ENCODE data around the gene TMEM270. TPM values are rescaled to one million over a fixed set of nuclear protein-coding genes. Genes with fewer than 3 reads are reported as not detected.

The TMEM270 gene
- total RNA-seq, 1 experiment from 2014 or later = 1.1 TPM

DNA sequence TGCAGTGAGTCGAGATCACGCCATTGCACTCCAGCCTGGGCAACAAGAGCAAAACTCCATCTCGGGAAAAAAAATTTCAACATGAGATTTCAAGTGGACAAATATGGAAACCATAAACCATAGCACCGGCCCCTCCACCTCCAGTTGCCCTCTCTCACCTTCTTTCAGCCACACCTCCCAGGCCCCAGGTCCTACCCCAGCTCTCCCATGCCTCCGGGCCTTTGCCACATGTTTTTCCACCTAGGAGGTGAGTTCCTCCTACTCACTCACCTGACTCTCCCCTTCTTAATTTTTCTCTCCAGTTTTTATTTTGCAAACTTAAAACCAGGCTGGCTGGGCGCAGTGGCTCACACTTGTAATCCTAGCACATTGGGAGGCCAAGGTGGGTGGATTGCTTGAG lies 43.8 kb upstream of the TMEM270 start:
- Histone ChIP-seq H3K27ac (ENCODE audit: low read depth, low read length) (no peak overlapping the region), H3K9ac (ENCODE audit: low read length) (no peak overlapping the region), H2AFZ (ENCODE audit: low read depth, low read length, poor library complexity, severe bottlenecking) (no peak overlapping the region), H3K9me3 (ENCODE audit: control insufficient read depth in 1 of 2, insufficient read depth in 1 of 2, low read depth in 1 of 2, low read length in 2 of 2) (no peaks in the 10 kb centered on the region), H3K9me2 (ENCODE audit: insufficient read depth) (no peaks in the 10 kb centered on the region), H3K36me3 (ENCODE audit: control insufficient read depth in 1 of 2, insufficient read depth in 2 of 2, low read length in 2 of 2) (no peaks in the 10 kb centered on the region), H3K79me2 (ENCODE audit: insufficient read depth, low read length) (no peaks in the 10 kb centered on the region), H3K4me1 (ENCODE audit: control insufficient read depth in 1 of 2, insufficient read depth in 2 of 2, low read length in 2 of 2) (peaks cover 23 to 54% of the 10 kb centered on the region in 2 experiments), H3K27me3 (ENCODE audit: insufficient read depth, low read length) (no peaks in the 10 kb centered on the region), H3K4me3 (replicated peaks in 1 of 2; ENCODE audit: low read depth in 1 of 2, low read length in 2 of 2) (no peak overlapping the region), H4K20me1 (ENCODE audit: insufficient read depth) (no peaks in the 10 kb centered on the region), H3K4me2 (ENCODE audit: low read length) (peak overlapping the region; percentile 50)
- BruUV-seq (replicated peaks) = no TSS peak
- POLR2A ChIA-PET = no interaction called here
- 0 out of 2 replicates have a peak, but pooled peaks have one; percentile 18 for ATAC-seq
- intact Hi-C loops (cut with micrococcal nuclease) = no loop called here
- RAD21 ChIA-PET (ENCODE audit: low non-redundant PET in 1 of 2, low total read pairs in 2 of 2, uncharacterized antibody in 2 of 2, unreplicated experiment in 2 of 2) = no interaction called here
- TF ChIP-seq TCF7L2 (IDR thresholded peaks at IDR 0.05; ENCODE audit: borderline replicate concordance, extremely low read depth, insufficient read depth, insufficient read length) (no peak), FOSL1 (IDR thresholded peaks at IDR 0.05; ENCODE audit: low read depth) (no peak), ZFX (IDR thresholded peaks at IDR 0.05) (no peak), EGR1 (IDR thresholded peaks at IDR 0.05; ENCODE audit: low read depth) (no peak), RAD21 (IDR thresholded peaks at IDR 0.05; ENCODE audit: low read depth) (no peak), ELF1 (IDR thresholded peaks at IDR 0.05; ENCODE audit: borderline replicate concordance, low read depth) (no peak), CEBPB (IDR thresholded peaks at IDR 0.05; ENCODE audit: low read depth) (no peak)
- CTCF ChIA-PET = interaction anchor here (0.6 kb wide), 1 partner anchor 12 kb away, joined by 3 read pairs; no protein-coding TSS in a partner anchor
- DNase-seq (ENCODE audit: low read depth, low spot score) = no peak

DNA sequence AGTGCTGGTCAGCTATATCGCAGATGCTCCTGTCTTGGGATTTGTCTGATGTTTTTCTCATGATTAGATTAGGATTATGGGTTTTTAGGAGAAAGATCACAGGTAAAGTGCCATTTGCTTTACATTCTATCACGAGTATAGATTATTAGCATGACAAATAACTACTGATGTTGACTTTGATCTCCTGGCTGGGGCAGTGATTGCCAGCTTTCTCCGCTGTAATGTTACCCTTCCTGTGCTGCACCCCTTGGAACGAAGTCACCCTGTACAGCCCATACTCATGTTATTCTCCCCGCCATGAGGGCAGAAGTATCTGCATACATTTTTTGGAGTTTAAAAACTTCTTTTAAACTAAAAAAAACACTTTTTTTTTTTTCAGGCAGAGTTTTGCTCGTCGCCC lies 40.9 kb upstream of the TMEM270 start:
- no peak for ATAC-seq
- no peaks in the 10 kb centered on the region for H3K27me3 ChIP-seq (ENCODE audit: insufficient read depth, low read length)
- POLR2A ChIA-PET = no interaction called here
- H3K9ac ChIP-seq (ENCODE audit: low read length) = no peak overlapping the region
- no peak overlapping the region for H2AFZ ChIP-seq (ENCODE audit: low read depth, low read length, poor library complexity, severe bottlenecking)
- no peak overlapping the region for H3K27ac ChIP-seq (ENCODE audit: low read depth, low read length)
- no peaks in the 10 kb centered on the region for H3K9me2 ChIP-seq (ENCODE audit: insufficient read depth)
- H3K36me3 ChIP-seq (ENCODE audit: control insufficient read depth in 1 of 2, insufficient read depth in 2 of 2, low read length in 2 of 2) = no peaks in the 10 kb centered on the region
- no peak overlapping the region for H3K4me3 ChIP-seq (replicated peaks in 1 of 2; ENCODE audit: low read depth in 1 of 2, low read length in 2 of 2)
- no peaks in the 10 kb centered on the region for H4K20me1 ChIP-seq (ENCODE audit: insufficient read depth)
- BruUV-seq (replicated peaks) = no TSS peak
- H3K4me2 ChIP-seq (ENCODE audit: low read length) = no peak overlapping the region
- CTCF ChIA-PET = interaction anchor here (0.7 kb wide), 1 partner anchor 44 kb away, joined by 3 read pairs; no protein-coding TSS in a partner anchor
- peaks cover 51 to 71% of the 10 kb centered on the region in 2 experiments for H3K4me1 ChIP-seq (ENCODE audit: control insufficient read depth in 1 of 2, insufficient read depth in 2 of 2, low read length in 2 of 2)
- intact Hi-C loops (cut with micrococcal nuclease) = no loop called here
- RAD21 ChIA-PET (ENCODE audit: low non-redundant PET in 1 of 2, low total read pairs in 2 of 2, uncharacterized antibody in 2 of 2, unreplicated experiment in 2 of 2) = no interaction called here
- H3K79me2 ChIP-seq (ENCODE audit: insufficient read depth, low read length) = no peaks in the 10 kb centered on the region
- H3K9me3 ChIP-seq (ENCODE audit: control insufficient read depth in 1 of 2, insufficient read depth in 1 of 2, low read depth in 1 of 2, low read length in 2 of 2) = no peaks in the 10 kb centered on the region
- DNase-seq (ENCODE audit: low read depth, low spot score) = no peak
- TF ChIP-seq CEBPB (IDR thresholded peaks at IDR 0.05; ENCODE audit: low read depth) = no peak
- TF ChIP-seq RAD21 (IDR thresholded peaks at IDR 0.05; ENCODE audit: low read depth) = no peak
- no peak for TF ChIP-seq YY1 (IDR thresholded peaks at IDR 0.05; ENCODE audit: extremely low read depth, insufficient replicate concordance, low read depth, low read length)
- TF ChIP-seq TCF7L2 (IDR thresholded peaks at IDR 0.05; ENCODE audit: borderline replicate concordance, extremely low read depth, insufficient read depth, insufficient read length) = no peak
- TF ChIP-seq, protein P1, sequence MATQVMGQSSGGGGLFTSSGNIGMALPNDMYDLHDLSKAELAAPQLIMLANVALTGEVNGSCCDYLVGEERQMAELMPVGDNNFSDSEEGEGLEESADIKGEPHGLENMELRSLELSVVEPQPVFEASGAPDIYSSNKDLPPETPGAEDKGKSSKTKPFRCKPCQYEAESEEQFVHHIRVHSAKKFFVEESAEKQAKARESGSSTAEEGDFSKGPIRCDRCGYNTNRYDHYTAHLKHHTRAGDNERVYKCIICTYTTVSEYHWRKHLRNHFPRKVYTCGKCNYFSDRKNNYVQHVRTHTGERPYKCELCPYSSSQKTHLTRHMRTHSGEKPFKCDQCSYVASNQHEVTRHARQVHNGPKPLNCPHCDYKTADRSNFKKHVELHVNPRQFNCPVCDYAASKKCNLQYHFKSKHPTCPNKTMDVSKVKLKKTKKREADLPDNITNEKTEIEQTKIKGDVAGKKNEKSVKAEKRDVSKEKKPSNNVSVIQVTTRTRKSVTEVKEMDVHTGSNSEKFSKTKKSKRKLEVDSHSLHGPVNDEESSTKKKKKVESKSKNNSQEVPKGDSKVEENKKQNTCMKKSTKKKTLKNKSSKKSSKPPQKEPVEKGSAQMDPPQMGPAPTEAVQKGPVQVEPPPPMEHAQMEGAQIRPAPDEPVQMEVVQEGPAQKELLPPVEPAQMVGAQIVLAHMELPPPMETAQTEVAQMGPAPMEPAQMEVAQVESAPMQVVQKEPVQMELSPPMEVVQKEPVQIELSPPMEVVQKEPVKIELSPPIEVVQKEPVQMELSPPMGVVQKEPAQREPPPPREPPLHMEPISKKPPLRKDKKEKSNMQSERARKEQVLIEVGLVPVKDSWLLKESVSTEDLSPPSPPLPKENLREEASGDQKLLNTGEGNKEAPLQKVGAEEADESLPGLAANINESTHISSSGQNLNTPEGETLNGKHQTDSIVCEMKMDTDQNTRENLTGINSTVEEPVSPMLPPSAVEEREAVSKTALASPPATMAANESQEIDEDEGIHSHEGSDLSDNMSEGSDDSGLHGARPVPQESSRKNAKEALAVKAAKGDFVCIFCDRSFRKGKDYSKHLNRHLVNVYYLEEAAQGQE (IDR thresholded peaks at IDR 0.05; ENCODE audit: low read depth) = no peak
- TF ChIP-seq, protein P2, sequence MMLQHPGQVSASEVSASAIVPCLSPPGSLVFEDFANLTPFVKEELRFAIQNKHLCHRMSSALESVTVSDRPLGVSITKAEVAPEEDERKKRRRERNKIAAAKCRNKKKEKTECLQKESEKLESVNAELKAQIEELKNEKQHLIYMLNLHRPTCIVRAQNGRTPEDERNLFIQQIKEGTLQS (IDR thresholded peaks at IDR 0.05) = no peak
- TF ChIP-seq JUND (IDR thresholded peaks at IDR 0.05) = no peak
- TF ChIP-seq ZNF274 (IDR thresholded peaks at IDR 0.05; ENCODE audit: low read depth, low read length) = no peak
- TF ChIP-seq, protein P3, sequence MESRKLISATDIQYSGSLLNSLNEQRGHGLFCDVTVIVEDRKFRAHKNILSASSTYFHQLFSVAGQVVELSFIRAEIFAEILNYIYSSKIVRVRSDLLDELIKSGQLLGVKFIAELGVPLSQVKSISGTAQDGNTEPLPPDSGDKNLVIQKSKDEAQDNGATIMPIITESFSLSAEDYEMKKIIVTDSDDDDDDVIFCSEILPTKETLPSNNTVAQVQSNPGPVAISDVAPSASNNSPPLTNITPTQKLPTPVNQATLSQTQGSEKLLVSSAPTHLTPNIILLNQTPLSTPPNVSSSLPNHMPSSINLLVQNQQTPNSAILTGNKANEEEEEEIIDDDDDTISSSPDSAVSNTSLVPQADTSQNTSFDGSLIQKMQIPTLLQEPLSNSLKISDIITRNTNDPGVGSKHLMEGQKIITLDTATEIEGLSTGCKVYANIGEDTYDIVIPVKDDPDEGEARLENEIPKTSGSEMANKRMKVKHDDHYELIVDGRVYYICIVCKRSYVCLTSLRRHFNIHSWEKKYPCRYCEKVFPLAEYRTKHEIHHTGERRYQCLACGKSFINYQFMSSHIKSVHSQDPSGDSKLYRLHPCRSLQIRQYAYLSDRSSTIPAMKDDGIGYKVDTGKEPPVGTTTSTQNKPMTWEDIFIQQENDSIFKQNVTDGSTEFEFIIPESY (IDR thresholded peaks at IDR 0.05; ENCODE audit: extremely low read depth, insufficient replicate concordance, low read length) = no peak
- TF ChIP-seq SIN3A (IDR thresholded peaks at IDR 0.05; ENCODE audit: low read depth) = no peak
- no peak for TF ChIP-seq EZH2phosphoT487 (IDR thresholded peaks at IDR 0.05; ENCODE audit: borderline replicate concordance)
- TF ChIP-seq ZFX (IDR thresholded peaks at IDR 0.05) = no peak
- TF ChIP-seq ELF1 (IDR thresholded peaks at IDR 0.05; ENCODE audit: borderline replicate concordance, low read depth) = no peak

All from HCT116 (cell line).